HK-2 (cell line): Measurements from ENCODE around the gene SLC15A2.
"Not testable (repeated sequence)": the region's sequence is repeated elsewhere in the genome, so short reads cannot be mapped to it uniquely, and the experiment has no call there.

Experiments
- DNase-seq: peaks from one replicate; pipeline ENCODE4 v3.0.0-alpha.2; 2018; ENCODE audit not compliant: unreplicated experiment

Gene SLC15A2

GRCh38 chr3:121894301-121894990 is at the start of gene SLC15A2:
SLC15A2 (plus strand) TSS chr3:121894401; CDS start chr3:121894477, 76 bp downstream.
- no peak for DNase-seq

- DNase-seq: no peak
Measured at GRCh38 chr3:121844892-121845291, 49.3 kb upstream of the SLC15A2 start.

- DNase-seq: no peak
Measured at GRCh38 chr3:121852256-121852655, 41.9 kb upstream of the SLC15A2 start.

GRCh38 chr3:121855555-121855954 is 38.6 kb upstream of the SLC15A2 start:
- DNase-seq: no peak

- not testable (repeated sequence) for DNase-seq
Measured at GRCh38 chr3:121857778-121858177, 36.4 kb upstream of the SLC15A2 start.

GRCh38 chr3:121863247-121863646 is 31.0 kb upstream of the SLC15A2 start:
- DNase-seq: not testable (repeated sequence)

GRCh38 chr3:121863801-121864200 is 30.4 kb upstream of the SLC15A2 start:
- no peak for DNase-seq

GRCh38 chr3:121869736-121870135 is 24.5 kb upstream of the SLC15A2 start:
- no peak for DNase-seq

- DNase-seq: no peak
Measured at GRCh38 chr3:121870717-121871116, 23.5 kb upstream of the SLC15A2 start.

GRCh38 chr3:121871430-121871829 is 22.8 kb upstream of the SLC15A2 start:
- no peak for DNase-seq

GRCh38 chr3:121878411-121878810 is 15.8 kb upstream of the SLC15A2 start:
- no peak for DNase-seq

GRCh38 chr3:121883507-121883906 is 10.7 kb upstream of the SLC15A2 start:
- DNase-seq: no peak

- DNase-seq: no peak
Measured at GRCh38 chr3:121885386-121885785, 8.8 kb upstream of the SLC15A2 start.

GRCh38 chr3:121895121-121895520 is 920 bp downstream of the SLC15A2 start:
- DNase-seq: no peak

GRCh38 chr3:121895736-121896135 is 1.5 kb downstream of the SLC15A2 start:
- no peak for DNase-seq

- no peak for DNase-seq
Measured at GRCh38 chr3:121896823-121897222, 2.6 kb downstream of the SLC15A2 start.

GRCh38 chr3:121897296-121897695 is 3.1 kb downstream of the SLC15A2 start:
- DNase-seq: no peak

GRCh38 chr3:121913305-121913990 is 19.2 kb downstream of the SLC15A2 start:
- DNase-seq: no peak

- no peak for DNase-seq
Measured at GRCh38 chr3:121914081-121914998, 20.1 kb downstream of the SLC15A2 start.

- no peak for DNase-seq
Measured at GRCh38 chr3:121916189-121916588, 22.0 kb downstream of the SLC15A2 start.

GRCh38 chr3:121918779-121919483 is 24.7 kb downstream of the SLC15A2 start:
- no peak for DNase-seq

GRCh38 chr3:121924734-121925133 is 30.5 kb downstream of the SLC15A2 start:
- no peak for DNase-seq
